Measurements from ENCODE around the gene LRCH4.

- TF ChIP-seq CTCF (IDR thresholded peaks at IDR 0.05) (no peak), POLR2AphosphoS5 (IDR thresholded peaks at IDR 0.05; ENCODE audit: low read depth, low read length) (no peak)
Measured at GRCh38 chr7:100575746-100576383, 10.1 kb downstream of the LRCH4 start.
